ENCODE measurements around the gene KLKB1.
A peak's percentile ranks its signal among the peaks of the same experiment; 100 is the strongest.
"Not testable (repeated sequence)": the region's sequence is repeated elsewhere in the genome, so short reads cannot be mapped to it uniquely, and the experiment has no call there.

The KLKB1 gene

DNA sequence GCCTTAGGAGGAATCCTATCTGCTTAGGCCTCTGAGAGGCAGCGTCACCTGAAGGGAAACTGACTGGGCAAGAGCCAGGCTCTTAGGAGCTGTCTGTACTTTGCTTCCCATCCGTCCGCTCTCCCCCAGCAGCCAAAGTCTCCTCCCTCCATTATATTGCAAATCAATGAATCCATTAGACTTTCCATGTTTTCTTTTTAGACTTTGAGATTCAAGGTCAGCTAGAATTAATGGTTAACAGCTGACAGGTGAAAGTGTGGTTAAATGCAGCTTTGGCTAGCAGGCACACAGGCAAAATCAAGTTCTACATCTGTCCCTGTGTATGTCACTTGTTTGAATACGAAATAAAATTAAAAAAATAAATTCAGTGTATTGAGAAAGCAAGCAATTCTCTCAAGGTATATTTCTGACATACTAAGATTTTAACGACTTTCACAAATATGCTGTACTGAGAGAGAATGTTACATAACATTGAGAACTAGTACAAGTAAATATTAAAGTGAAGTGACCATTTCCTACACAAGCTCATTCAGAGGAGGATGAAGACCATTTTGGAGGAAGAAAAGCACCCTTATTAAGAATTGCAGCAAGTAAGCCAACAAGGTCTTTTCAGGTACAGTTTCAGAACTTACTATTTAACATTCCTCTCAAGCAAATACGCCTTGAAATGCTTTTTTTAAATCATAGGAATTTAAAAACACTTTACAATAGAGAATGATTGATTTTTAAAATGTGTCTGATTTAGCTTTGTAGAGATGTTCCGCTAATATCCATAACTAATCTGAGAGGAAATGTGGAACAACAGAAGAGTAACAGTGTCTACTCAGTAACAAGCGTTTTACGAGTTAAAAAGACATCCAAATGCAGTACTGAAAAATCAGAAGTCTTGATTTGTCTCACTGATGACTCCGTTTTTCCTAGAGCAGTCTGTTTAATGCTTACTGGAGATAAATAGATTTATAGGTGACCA, 38.7 kb downstream of the KLKB1 start, which contains the start of gene F11:
Gene F11, plus strand, starts transcription at position 507 of the 970 bp plus-strand sequence. CDS start 948 bp downstream, outside the sequence.
- FAIRE-seq = peak; percentile 94

DNA sequence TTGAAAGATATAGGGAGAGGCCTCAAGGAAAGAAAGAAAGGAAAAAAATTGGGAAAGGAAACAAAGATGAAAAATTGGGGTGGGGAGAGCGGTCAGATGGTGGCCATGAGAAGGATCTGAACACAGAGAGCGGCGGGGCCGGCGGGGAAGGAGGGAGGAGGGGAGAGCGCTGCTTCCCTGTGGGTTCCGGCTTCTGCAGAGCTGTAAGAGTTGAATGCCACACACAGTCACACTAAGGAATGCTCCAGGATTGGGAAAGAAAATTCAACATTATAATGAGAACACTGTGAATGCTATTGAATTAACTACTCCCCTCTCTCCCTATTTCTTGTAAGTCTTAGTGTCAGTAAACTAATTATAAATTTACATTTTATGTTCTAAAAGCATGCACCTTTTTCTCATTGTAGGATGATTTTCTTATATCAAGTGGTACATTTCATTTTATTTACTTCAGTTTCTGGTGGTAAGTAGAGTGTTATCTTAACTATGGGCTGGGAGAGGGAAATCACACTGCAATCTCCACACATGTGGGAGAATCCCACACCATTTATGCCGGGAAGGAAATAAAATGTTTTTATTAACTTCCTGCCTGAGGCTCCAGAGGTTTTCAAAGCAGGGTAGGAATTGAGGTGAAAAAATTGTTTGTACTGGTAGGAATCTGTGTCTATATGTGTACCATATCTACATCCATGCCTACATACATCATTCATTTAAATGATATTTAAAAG, 39.6 kb downstream of the KLKB1 start:
- FAIRE-seq = peak; percentile 21

DNA sequence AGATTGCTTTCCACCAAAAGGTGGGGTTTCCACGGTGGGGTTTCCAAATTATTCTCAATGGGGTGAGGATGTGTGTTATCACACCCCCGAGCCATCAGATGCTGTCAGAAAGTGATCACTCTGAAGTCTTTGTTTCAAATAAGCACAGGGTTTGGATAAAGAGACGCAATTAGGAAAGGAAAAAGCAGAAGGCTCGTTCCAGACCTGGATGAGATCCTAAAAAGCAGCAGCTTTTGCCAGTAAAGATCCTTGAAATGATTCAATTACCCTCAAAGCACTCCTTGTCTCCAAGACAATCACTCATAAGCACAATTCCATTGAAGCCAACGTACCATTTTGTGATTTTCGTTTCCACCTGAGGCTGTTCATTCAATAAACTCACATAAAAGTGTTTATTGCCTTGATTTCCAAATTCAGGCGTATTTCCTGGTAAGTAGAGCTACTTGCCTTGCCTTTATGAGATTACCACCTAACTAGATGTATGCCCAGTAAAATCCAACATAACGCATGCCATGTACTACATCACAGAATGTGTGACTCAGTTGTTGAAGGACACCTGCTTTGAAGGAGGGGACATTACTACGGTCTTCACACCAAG, 43.9 kb downstream of the KLKB1 start:
- FAIRE-seq = no peak

DNA sequence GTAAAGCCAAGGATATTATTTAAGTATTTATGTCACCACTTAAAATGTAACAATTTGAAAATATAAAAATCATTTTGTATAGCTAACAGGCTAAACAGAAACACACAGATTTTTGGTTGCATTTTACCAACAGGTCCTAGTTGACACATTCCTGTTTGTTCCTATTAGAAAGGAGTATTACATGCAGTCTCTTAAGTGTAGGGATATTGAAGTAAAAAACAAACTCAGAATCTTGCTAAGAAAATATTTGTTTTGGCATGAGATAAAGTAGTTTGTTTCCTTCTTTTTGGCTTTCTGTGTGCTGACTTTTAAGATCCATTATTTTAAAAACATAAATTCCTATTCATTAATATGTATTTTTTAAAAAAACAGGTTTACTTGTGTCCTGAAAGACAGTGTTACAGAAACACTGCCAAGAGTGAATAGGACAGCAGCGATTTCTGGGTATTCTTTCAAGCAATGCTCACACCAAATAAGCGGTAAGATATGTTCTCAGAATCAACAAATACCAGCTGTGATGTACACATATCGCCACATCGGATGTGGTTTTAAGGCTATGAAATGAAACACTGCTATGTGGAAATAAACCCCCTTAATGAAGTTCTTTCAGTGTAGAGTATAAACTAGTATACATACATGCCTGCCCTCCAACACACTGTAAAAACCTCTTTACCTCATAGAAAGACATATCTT, 45.5 kb downstream of the KLKB1 start:
- no peak for FAIRE-seq

DNA sequence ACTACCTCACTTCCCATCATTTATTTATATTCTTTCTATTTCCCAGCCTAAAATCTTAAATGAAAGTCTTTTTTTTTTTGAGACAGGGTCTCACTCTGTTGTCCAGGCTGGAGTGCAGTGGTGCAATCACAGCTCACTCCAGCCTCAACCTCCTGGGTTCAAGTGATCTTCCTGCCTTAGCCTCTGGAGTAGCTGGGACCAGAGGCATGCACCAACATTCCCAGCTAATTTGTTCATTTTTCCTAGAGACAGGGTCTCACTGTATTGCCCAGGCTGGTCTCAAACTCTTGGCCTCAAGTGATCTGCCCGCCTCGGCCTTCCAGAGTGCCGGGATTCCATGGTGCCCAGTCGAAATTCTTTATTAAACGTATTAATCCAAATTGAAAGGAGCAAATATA, 46.1 kb downstream of the KLKB1 start:
- not testable (repeated sequence) for FAIRE-seq

DNA sequence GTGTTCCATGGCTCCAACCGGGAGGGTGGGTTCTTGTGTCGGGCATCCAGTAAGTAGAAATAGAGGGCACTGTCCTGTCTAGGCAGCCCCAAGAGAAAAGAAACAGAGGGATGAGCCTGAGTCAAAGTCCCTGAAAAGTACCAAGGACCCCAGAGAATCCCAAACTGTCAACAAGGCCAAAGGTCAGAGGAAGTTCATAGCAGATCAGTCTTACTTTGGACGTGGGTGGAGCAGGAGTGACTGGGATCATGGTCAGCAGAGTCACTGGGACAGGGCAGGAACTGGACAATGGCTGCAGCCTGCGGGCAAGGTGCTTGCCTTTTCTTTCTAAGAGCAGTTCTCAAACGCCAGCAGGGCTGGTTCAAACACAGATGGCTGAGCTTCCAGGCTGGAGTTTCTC, 56.0 kb downstream of the KLKB1 start:
- FAIRE-seq = no peak

DNA sequence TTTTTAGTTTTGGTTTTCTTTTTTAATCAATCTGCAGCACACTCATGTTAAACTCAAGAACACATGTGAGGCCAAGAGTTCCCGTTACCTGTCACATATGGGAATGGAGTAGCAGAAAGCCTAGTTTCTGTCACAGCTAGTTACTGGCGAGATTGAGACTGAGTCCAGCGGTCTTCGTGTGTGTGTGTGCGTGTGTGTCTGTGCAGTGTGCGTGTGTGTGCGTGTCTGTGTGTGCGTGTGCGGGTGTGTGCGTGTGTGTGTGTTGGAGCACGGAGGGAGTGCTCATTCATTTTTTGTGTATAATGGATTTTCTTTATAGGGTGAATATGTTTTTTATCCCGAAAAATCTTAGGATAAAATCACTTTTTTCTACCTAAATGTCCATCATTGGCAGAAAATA, 57.8 kb downstream of the KLKB1 start:
- FAIRE-seq = no peak

DNA sequence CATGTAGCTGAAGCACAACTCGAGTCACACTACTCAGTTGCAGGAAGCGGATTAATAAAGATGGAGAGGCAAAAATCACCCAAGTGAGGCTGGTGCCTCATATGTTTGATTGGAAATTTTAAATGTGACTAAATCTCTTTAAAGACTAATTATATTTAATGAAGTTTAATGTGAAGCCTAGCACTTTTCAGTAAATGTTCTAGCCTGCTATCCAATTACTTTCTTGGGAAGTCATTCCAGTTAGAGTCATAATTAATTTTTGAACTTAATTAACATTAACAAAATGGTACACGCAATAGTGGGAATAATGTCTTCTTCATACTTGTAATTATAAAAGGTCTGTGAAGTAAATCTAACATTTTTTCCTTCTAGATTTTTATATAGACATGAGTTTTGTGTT, 59.3 kb downstream of the KLKB1 start:
- FAIRE-seq = no peak

DNA sequence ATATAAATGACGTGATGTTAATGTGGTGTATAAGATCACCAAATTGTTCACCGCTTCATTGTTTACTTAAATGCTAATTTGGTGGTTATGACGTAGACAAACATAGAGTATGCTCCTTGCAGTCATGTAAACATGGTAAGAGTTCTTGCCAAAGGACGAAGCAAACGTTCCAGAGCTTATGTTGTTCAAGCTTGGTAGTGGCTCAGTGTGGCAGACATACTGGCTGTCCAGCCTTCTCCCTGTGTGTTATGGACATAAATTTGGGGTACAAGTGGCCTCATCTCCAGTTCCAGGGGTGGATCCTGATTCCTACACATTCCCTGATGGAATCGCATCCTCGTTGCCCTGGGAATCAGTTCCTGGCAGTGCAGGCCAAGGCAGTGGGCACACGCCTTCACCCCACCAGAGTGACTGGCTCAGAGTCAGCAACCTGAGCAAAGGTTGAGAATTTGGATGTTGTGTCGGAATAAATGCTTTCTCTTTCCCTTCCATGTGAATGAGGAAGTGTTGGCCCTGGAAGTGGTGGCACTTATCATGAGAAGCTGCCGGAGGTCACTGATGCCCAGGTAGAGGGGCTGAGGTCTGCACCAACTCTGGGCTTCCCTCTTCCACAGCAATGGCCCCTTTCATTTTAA, 64.1 kb downstream of the KLKB1 start:
- no peak for FAIRE-seq

DNA sequence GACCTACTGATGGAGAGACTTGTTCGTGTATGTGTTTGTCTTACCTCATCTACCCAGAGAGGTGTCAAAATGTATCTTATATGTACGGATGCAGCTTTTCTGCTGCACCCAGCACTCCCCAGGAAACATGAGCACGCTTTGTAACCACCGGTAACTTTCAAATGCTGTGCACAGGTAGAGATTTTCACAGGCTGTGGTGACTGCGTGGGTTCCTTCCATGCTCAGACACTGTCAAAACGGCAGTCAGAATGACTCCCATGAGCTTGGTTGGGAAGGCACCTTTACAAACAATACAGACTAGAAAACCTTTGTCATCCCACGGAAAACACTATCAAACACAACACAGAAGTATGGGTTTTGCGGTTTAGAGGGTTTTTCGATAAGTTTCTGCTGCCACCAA, 66.9 kb downstream of the KLKB1 start:
- no peak for FAIRE-seq

DNA sequence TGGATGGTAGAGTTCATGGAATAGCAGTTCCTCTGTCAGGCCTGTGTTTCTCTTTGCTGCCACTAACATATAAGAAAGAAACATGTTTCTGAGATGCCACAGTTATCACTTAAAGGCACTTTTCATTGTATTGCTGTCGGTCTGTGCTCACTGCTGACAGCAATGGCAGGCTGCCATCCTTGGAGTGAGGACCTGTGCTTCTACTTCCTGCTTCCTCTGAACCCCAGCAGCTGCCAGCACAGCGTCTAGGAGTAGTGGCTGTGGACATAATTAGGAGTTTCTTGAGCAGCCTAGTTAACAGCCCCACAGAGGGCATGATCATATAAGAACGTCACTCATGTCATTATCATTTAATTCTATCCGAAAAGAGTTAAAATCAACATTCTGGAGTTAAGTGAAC, 69.2 kb downstream of the KLKB1 start:
- no peak for FAIRE-seq

DNA sequence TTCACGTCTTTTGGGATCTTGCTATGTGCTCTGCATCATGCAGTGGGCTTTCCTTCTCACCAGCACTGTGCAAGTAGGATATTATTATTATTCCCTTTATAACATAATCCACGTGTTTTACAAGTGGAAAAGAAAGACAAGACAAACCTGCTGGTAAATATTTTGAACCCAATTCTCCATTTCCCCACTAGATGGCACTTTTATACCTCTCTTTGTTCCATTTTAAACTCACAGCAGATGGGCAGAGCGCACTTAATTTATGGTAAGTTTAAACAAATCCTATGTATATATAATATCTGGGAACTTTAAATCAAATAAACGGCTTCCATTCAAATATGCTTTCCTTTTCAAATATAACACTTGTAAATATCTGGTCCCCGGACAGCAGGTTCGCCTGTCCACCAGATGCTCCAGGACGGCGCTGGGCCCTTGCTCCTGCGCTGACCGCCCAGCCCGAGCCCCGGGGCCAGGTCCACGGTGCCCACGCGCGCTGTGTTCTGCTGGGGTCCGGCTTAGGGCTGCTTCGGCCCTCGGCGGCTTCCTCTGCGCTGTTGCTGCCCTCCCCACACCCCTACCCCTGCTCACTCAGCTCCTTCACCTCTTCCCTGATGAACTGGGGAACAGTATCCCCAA, 69.8 kb downstream of the KLKB1 start:
- FAIRE-seq = peak; percentile 96

DNA sequence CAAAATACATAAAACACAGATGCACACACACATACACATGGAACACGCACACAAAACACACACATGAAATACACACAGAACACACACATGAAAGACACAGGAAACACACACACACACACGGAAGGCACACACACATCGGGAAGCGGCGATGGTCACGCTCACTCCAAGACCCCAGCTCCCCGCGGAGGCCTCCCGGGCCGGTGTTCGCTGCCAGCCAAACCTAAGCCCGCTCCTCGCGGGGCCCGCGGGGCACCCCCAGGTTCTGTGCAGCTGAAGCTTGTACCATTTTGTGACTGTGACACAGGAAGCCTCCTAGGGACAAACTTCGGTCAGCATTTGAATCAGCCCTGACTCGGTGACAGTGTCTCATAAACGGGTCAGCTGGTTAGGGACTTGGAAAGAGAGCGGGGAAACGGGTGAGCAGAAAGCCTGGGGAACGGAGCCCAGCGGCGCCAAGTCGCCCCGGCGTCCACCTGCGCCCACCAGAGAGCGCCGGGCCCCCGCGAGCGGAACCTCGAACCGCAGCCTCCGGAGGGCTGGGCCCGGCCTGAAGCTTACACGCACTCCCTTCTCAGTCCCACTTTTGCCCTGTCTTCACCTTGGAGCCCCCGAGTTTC, 70.8 kb downstream of the KLKB1 start:
- no peak for FAIRE-seq

DNA sequence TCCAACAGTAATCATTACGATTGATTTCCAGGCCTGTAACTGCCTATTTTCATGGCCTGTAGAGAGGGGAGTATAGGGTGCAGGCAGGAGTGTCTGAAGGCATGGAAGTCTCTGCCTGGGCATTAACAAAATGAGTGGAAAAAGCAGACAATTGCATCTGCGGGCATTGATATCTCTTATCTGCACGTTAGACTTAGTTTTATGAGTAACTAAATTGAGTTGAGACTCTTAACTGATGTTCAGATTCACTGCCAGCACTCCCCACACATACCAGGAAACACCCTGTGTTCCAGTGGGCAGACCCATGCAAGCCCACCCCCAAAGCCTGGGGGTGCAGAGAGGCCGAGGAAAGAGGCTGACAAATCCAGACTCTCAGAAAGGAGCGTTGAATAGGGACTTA, 72.0 kb downstream of the KLKB1 start:
- FAIRE-seq = no peak

DNA sequence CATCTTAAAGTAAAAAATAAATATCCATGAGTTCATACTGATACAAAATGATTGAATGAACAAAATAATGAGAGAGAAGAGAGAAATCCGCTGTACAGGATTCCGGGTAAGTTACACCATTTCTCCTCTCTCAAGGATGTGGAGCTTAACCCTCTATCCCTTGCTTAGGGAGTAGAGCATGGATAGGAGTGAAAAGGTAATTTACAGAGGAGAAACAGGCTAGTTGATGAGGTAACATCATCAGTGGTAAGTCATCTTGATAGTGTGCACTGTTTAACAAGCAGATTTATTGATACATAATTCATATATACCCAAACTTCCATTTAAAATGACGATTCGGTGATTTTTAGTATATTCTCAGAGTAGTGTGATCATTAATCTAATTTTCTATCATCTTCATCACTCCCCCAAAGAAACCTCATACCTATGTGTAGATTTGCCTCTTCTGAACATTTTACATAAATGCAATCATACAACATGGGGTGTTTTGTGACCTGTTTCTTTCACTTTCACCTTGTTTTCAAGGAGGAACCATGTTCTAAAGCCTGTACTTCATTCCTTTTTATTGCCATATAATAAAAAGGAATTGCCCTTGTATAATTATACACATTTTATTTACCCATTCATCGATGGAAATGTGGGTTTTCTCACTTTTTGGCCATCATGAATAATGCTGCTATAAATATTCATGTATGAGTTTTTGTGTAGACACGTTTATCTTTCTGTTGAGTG, 73.5 kb downstream of the KLKB1 start:
- no peak for FAIRE-seq

DNA sequence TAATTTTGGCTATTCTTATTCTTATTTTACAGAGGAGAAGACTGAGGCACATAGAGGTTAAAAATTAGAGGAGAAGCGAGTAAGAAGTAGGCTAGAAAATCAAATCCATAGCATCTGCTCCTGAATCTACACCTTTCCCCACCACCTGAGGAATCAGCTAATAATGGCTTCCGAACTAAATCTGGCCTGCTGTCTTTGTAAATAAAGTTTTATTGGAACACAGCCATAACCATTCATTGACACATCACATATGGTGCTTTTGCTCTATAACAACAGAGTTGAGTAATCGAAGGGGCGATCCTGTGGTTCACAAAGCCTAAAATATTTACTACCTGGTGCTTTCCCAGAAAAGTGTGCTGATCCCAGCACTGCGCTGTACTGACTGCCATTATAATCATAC, 76.9 kb downstream of the KLKB1 start:
- no peak for FAIRE-seq

DNA sequence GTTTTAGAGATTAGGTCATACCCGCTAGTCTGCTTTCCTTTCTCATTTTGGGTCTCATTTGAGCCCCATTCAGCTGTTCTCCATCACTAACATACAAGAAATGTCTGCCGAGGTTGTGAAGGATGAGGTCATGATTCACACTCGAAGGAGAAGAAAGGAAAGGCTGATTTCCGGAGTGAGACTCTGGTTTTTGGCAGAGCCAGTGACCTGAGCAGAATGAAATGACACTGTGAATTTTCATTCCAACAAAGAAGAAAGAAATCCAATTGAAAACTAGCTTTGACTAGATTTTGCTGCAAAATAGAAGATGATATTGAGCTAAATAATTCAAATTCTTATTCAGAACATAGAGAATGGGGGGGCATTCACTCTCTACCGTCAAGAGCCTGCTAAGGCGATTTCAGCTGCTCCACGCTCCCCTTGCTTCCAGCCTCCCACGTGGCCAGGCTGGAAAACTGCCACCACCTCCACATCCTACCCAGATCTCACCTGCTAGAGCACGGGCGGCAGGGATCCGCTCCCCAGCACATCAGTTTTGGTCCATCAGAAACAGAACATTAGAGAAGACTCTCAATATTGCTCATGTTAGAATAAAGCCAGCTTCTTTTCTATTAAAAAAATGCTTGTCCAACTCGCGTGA, 77.7 kb downstream of the KLKB1 start:
- no peak for FAIRE-seq

DNA sequence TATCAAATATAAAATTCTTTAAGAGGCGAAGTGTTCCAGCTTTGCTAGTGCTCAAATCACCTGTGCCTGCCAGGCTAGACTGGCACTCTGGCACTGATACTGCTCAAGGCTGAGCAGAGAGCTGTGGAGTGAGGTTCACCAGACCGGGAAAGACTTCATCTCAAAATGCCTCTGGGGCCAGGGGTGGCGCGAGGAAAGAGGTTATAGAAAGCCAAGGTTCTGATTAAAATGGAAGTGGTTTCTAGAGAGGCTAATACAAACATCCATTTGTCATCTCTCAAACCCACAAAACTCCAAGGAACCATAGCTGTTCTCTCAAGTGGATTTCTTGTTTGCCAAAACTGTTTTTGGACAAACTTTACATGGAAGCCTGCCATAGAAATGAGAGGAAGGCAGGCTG, 80.2 kb downstream of the KLKB1 start:
- no peak for FAIRE-seq

DNA sequence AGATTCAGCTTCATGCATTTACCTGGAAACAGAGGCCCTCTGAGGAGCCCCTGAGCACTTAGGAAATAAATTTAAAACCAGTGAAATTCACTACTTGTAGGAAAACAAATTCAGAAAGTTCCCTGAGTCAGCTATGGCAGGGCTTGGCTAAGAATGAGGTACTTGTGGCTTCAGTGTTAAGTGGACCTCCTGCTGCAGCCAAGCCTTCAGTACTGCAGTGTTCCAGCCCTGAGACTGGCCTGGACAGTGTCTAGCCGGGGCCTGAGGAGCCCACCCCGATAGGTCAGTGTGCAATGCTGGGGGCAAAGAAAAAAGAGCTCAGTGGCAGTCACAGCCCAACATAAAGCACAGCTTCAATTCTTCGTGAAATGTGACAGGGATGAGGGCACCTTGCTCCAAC, 80.6 kb downstream of the KLKB1 start:
- FAIRE-seq = no peak

All from islet of Langerhans (tissue), 1 donor.